ENCODE data around the gene FMO4. TPM values are rescaled to one million over a fixed set of nuclear protein-coding genes. Genes with fewer than 3 reads are reported as not detected.

FMO4 gene
- total and polyA plus RNA-seq, 10 of the 15 experiments (the other 5 are each of a cell fraction or from before 2014, with no cell fraction given) = 0.26 to 3.0 (median 1.1) TPM

GRCh38 chr1:171329251-171329650 is 15.3 kb downstream of the FMO4 start:
- in situ Hi-C loops (cut with MboI) = no loop called here
- WGBS (ENCODE audit: insufficient coverage, insufficient replicate concordance, low lambda C conversion rate, missing lambda C conversion rate) = 59% methylated on average over 7 of the region's 7 CpGs
- BruUV-seq (replicated peaks) = no TSS peak

GRCh38 chr1:171334024-171334640 is 20.1 kb downstream of the FMO4 start:
- H2AFZ ChIP-seq (ENCODE audit: control insufficient read depth, low read depth, low read length) = no peak overlapping the region
- no peaks in the 10 kb centered on the region for H3K9me3 ChIP-seq (replicated peaks; ENCODE audit: control insufficient read depth, insufficient read depth, low read length)
- CTCF ChIA-PET = interaction anchor here (2.1 kb wide), 1 partner anchor 20 kb away, joined by 5 read pairs; the partner anchor contains the start of gene FMO4
- DNase-seq (ENCODE audit: low read depth, low spot score) (no peak), FAIRE-seq (no peak), ATAC-seq (no peak)
- TF ChIP-seq GATAD2B (conservative IDR thresholded peaks at IDR 0.05; ENCODE audit: low read depth) (no peak), TARDBP (IDR thresholded peaks at IDR 0.05; ENCODE audit: borderline replicate concordance) (no peak), IKZF2 (IDR thresholded peaks at IDR 0.05) (no peak), TCF3 (IDR thresholded peaks at IDR 0.05; ENCODE audit: borderline replicate concordance, insufficient read depth, low read depth, low read length) (no peak), PRDM15 (CRISPR knock-in tag; IDR thresholded peaks at IDR 0.05) (no peak)
- intact Hi-C loops (cut with micrococcal nuclease; ENCODE audit: unreplicated experiment) = no loop called here
- no peak overlapping the region for H3K4me2 ChIP-seq (ENCODE audit: control insufficient read depth, insufficient read depth)
- H3K9ac ChIP-seq (ENCODE audit: control insufficient read depth, insufficient read depth, low read length) = no peak overlapping the region
- BruUV-seq (replicated peaks) = no TSS peak
- no peak overlapping the region for H3K27ac ChIP-seq (ENCODE audit: control insufficient read depth, insufficient read depth)
- H3K27me3 ChIP-seq (replicated peaks in 1 of 2; ENCODE audit: control insufficient read depth in 2 of 2, insufficient read depth in 2 of 2, low read length in 1 of 2) = no peaks in the 10 kb centered on the region
- SMC1A ChIA-PET (ENCODE audit: uncharacterized antibody, unreplicated experiment) = no interaction called here
- POLR2A ChIA-PET = no interaction called here
- no peaks in the 10 kb centered on the region for H3K4me1 ChIP-seq (ENCODE audit: control insufficient read depth, insufficient read depth, low read length)
- WGBS (ENCODE audit: insufficient coverage, insufficient replicate concordance, low lambda C conversion rate, missing lambda C conversion rate) = 95% methylated on average over 1 of the region's 1 CpG
- H3K79me2 ChIP-seq (ENCODE audit: control insufficient read depth, insufficient read depth, low read length) = no peaks in the 10 kb centered on the region
- H4K20me1 ChIP-seq (ENCODE audit: control insufficient read depth, insufficient read depth) = no peaks in the 10 kb centered on the region
- H3K36me3 ChIP-seq (ENCODE audit: control insufficient read depth in 2 of 2, insufficient read depth in 2 of 2, low read length in 1 of 2) = no peaks in the 10 kb centered on the region
- no peak overlapping the region for H3K4me3 ChIP-seq
- in situ Hi-C loops (cut with MboI) = no loop called here
- RAD21 ChIA-PET (ENCODE audit: unreplicated experiment) = no interaction called here

More at GRCh38 chr1:171329251-171329650, 15.3 kb downstream of the FMO4 start:
- DNase-seq (ENCODE audit: low read depth, low spot score) (no peak), FAIRE-seq (no peak), ATAC-seq (no peak)
- ChIA-PET CTCF (interaction anchor here (1.5 kb wide), 1 partner anchor 16 kb away, joined by 5 read pairs; the partner anchor contains the start of gene FMO4), SMC1A (ENCODE audit: uncharacterized antibody, unreplicated experiment) (no interaction called here), RAD21 (ENCODE audit: unreplicated experiment) (no interaction called here), POLR2A (no interaction called here)
- H3K9me3 ChIP-seq (replicated peaks; ENCODE audit: control insufficient read depth, insufficient read depth, low read length) = no peaks in the 10 kb centered on the region
- no peaks in the 10 kb centered on the region for H3K79me2 ChIP-seq (ENCODE audit: control insufficient read depth, insufficient read depth, low read length)
- no peaks in the 10 kb centered on the region for H3K4me1 ChIP-seq (ENCODE audit: control insufficient read depth, insufficient read depth, low read length)
- no peak overlapping the region for H3K4me2 ChIP-seq (ENCODE audit: control insufficient read depth, insufficient read depth)
- no peak overlapping the region for H3K4me3 ChIP-seq
- H3K27me3 ChIP-seq (replicated peaks in 1 of 2; ENCODE audit: control insufficient read depth in 2 of 2, insufficient read depth in 2 of 2, low read length in 1 of 2) = no peaks in the 10 kb centered on the region
- no peaks in the 10 kb centered on the region for H3K36me3 ChIP-seq (ENCODE audit: control insufficient read depth in 2 of 2, insufficient read depth in 2 of 2, low read length in 1 of 2)
- no peak overlapping the region for H2AFZ ChIP-seq (ENCODE audit: control insufficient read depth, low read depth, low read length)
- H3K27ac ChIP-seq (ENCODE audit: control insufficient read depth, insufficient read depth) = no peak overlapping the region
- no peak overlapping the region for H3K9ac ChIP-seq (ENCODE audit: control insufficient read depth, insufficient read depth, low read length)
- intact Hi-C loops (cut with micrococcal nuclease; ENCODE audit: unreplicated experiment) = no loop called here
- H4K20me1 ChIP-seq (ENCODE audit: control insufficient read depth, insufficient read depth) = no peaks in the 10 kb centered on the region
- TF ChIP-seq GATAD2B (conservative IDR thresholded peaks at IDR 0.05; ENCODE audit: low read depth) (no peak), IKZF2 (IDR thresholded peaks at IDR 0.05) (no peak), RELA (IDR thresholded peaks at IDR 0.05; ENCODE audit: borderline replicate concordance, partially characterized antibody) (no peak), SIN3A (IDR thresholded peaks at IDR 0.05; ENCODE audit: low read depth, low read length) (no peak), CREM (IDR thresholded peaks at IDR 0.05; ENCODE audit: low read depth) (no peak), MTA2 (IDR thresholded peaks at IDR 0.05; ENCODE audit: low read depth) (no peak)
